Spleen (tissue), 7 donors: ENCODE results near the gene OR52E1.

Experiments
- POLR2A ChIP-seq, 3 donors: fragments of 450-650 bp; IDR thresholded peaks; one replicate each; pipeline ENCODE4 v1.5.1; 2017; ENCODE audit warnings: antibody characterized with exemption in 3 of 3, mild to moderate bottlenecking in 1 of 3
- POLR2AphosphoS5 ChIP-seq, 3 donors: sonication (generic); formaldehyde crosslinking; IDR thresholded peaks; one replicate each; pipeline ENCODE4 v1.5.1; 2017; ENCODE audit warnings: antibody characterized with exemption in 3 of 3
- TF ChIP-seq, protein P1 (sequence below), 11 experiments: fragments of 200-600 bp in 7 of 11; fragments of 450-650 bp in 4 of 11; sonication (generic) in 4 of 11; IDR thresholded peaks in 8 of 11; conservative IDR thresholded peaks in 3 of 11; 1 replicate in 7 of 11; 2 replicates in 4 of 11; pipeline versions ENCODE4 v1.4.0 to v1.8.0; 2016 to 2021; ENCODE audit warnings: antibody characterized with exemption in 11 of 11, inconsistent platforms in 4 of 11, mild to moderate bottlenecking in 1 of 11
- donor health status: DM: no; HTN: no; CAD: no; lungs with moderate emphysema.
- donor health status: DM: no; HTN: no; CAD: no.
- donor health status: DM: no; HTN: no; CAD: no.

DNA sequence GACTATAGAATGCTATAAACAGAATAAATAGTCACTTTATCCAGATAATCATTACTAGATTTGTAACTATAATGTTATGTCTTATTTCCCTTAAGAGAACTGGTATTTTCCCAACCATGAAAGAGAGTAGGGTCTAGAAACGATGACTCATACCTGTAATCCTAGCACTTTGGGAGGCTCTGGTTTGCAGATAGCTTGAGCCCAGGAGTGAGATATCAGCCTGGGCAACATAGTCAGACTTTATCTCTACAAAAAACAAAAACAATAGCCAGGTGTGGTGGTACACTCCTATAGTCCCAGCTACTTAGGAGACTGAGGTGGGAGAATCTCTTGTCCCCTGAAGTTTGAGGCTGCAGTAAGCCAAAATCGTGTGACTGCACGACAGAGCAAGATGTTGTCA, 37.9 kb downstream of the OR52E1 start:
- no peak for TF ChIP-seq POLR2A (IDR thresholded peaks at IDR 0.05)
- TF ChIP-seq, protein P1, sequence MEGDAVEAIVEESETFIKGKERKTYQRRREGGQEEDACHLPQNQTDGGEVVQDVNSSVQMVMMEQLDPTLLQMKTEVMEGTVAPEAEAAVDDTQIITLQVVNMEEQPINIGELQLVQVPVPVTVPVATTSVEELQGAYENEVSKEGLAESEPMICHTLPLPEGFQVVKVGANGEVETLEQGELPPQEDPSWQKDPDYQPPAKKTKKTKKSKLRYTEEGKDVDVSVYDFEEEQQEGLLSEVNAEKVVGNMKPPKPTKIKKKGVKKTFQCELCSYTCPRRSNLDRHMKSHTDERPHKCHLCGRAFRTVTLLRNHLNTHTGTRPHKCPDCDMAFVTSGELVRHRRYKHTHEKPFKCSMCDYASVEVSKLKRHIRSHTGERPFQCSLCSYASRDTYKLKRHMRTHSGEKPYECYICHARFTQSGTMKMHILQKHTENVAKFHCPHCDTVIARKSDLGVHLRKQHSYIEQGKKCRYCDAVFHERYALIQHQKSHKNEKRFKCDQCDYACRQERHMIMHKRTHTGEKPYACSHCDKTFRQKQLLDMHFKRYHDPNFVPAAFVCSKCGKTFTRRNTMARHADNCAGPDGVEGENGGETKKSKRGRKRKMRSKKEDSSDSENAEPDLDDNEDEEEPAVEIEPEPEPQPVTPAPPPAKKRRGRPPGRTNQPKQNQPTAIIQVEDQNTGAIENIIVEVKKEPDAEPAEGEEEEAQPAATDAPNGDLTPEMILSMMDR (IDR thresholded peaks at IDR 0.05 in 8 of 11, conservative IDR thresholded peaks at IDR 0.05 in 3 of 11) = no peak
- no peak for TF ChIP-seq POLR2AphosphoS5 (IDR thresholded peaks at IDR 0.05)
